CD14-positive monocyte (primary cell): ENCODE measurements around the gene STIM1. TPM values are rescaled to one million over a fixed set of nuclear protein-coding genes. Genes with fewer than 3 reads are reported as not detected.

Experiments used
- DNase-seq, 3 donors: peaks; one replicate each; pipeline ENCODE4 v3.0.0-alpha.2; 2011 to 2022
- H2AFZ ChIP-seq: 2 replicates; pipeline ENCODE4 v1.6.0; 2012; ENCODE audit warnings: mild to moderate bottlenecking, low read depth, low read length, inconsistent platforms; ENCODE audit not compliant: insufficient read depth, poor library complexity, severe bottlenecking
- H3K27ac ChIP-seq, 2 donors: 1 replicate in 1 of 2; 2 replicates in 1 of 2; pipeline ENCODE4 v1.5.1; 2012 to 2013; ENCODE audit warnings: low read length in 2 of 2, control low read depth in 1 of 2, inconsistent platforms in 1 of 2, low read depth in 1 of 2, mild to moderate bottlenecking in 1 of 2
- H3K27me3 ChIP-seq, 2 donors: one replicate each; pipeline versions ENCODE4 v1.6.0 to v1.6.1; 2011 to 2013; ENCODE audit warnings: low read length in 2 of 2; ENCODE audit not compliant: control insufficient read depth in 2 of 2, insufficient read depth in 2 of 2
- H3K36me3 ChIP-seq, 2 donors: replicated peaks in 1 of 2; 1 replicate in 1 of 2; 2 replicates in 1 of 2; pipeline versions ENCODE4 v1.5.1 to v1.6.1; 2012 to 2013; ENCODE audit warnings: low read length in 2 of 2, control low read depth in 1 of 2, inconsistent platforms in 1 of 2, mild to moderate bottlenecking in 1 of 2; ENCODE audit not compliant: insufficient read depth in 2 of 2, control insufficient read depth in 1 of 2
- H3K4me1 ChIP-seq, 2 donors: 1 replicate in 1 of 2; 2 replicates in 1 of 2; pipeline versions ENCODE4 v1.5.1 to v1.6.1; 2012 to 2013; ENCODE audit warnings: low read length in 2 of 2, control low read depth in 1 of 2, inconsistent platforms in 1 of 2, mild to moderate bottlenecking in 1 of 2, moderate library complexity in 1 of 2; ENCODE audit not compliant: insufficient read depth in 2 of 2, control insufficient read depth in 1 of 2
- H3K4me2 ChIP-seq: replicated peaks from 2 replicates; pipeline ENCODE3; 2012; ENCODE audit warnings: low read length, moderate library complexity, mild to moderate bottlenecking; ENCODE audit not compliant: poor library complexity, severe bottlenecking; ENCODE audit errors: extremely low read depth
- H3K4me3 ChIP-seq, 3 experiments: fragments of 200-600 bp in 1 of 3; sonication (generic) in 1 of 3; replicated peaks in 1 of 3; 1 replicate in 2 of 3; 2 replicates in 1 of 3; pipeline ENCODE4 v1.5.1; 2011 to 2013; ENCODE audit warnings: low read length in 3 of 3, mild to moderate bottlenecking in 3 of 3, control low read depth in 2 of 3, low read depth in 2 of 3, inconsistent platforms in 1 of 3, moderate library complexity in 1 of 3
- H3K79me2 ChIP-seq: 2 replicates; pipeline ENCODE4 v1.6.0; 2012; ENCODE audit warnings: mild to moderate bottlenecking, control low read depth, inconsistent platforms, low read length, moderate library complexity; ENCODE audit not compliant: insufficient read depth
- H3K9ac ChIP-seq: 2 replicates; pipeline ENCODE4 v1.6.0; 2017; ENCODE audit warnings: low read length, mild to moderate bottlenecking; ENCODE audit not compliant: insufficient read depth, poor library complexity, severe bottlenecking
- H3K9me3 ChIP-seq, 2 donors: replicated peaks in 1 of 2; 1 replicate in 1 of 2; 2 replicates in 1 of 2; pipeline versions ENCODE4 v1.5.1 to v1.6.1; 2012 to 2013; ENCODE audit warnings: low read length in 2 of 2, control low read depth in 1 of 2; ENCODE audit not compliant: control insufficient read depth in 1 of 2, insufficient read depth in 1 of 2
- H4K20me1 ChIP-seq: 2 replicates; pipeline ENCODE4 v1.6.0; 2012; ENCODE audit warnings: mild to moderate bottlenecking, low read length, control low read depth, moderate library complexity; ENCODE audit not compliant: insufficient read depth
- H3K27ac Mint-ChIP-seq, 7 donors: one replicate each; pipeline ENCODE4 v1.8.0; 2020; ENCODE audit warnings: mild to moderate bottlenecking in 7 of 7, mixed read lengths in 7 of 7, moderate library complexity in 6 of 7, inconsistent platforms in 2 of 7
- H3K27me3 Mint-ChIP-seq, 3 donors: one replicate each; pipeline ENCODE4 v1.8.0; 2021 to 2022; ENCODE audit warnings: low read depth in 3 of 3, mild to moderate bottlenecking in 3 of 3, mixed read lengths in 3 of 3, moderate library complexity in 3 of 3, inconsistent platforms in 1 of 3
- H3K36me3 Mint-ChIP-seq, 2 donors: one replicate each; pipeline ENCODE4 v1.8.0; 2020; ENCODE audit warnings: mixed read lengths in 2 of 2, inconsistent platforms in 1 of 2, mild to moderate bottlenecking in 1 of 2
- H3K4me1 Mint-ChIP-seq: one replicate; pipeline ENCODE4 v1.8.0; 2020; ENCODE audit warnings: mild to moderate bottlenecking, mixed read lengths
- H3K4me3 Mint-ChIP-seq, 2 donors: one replicate each; pipeline ENCODE4 v1.8.0; 2020; ENCODE audit warnings: mild to moderate bottlenecking in 2 of 2, mixed read lengths in 2 of 2, moderate library complexity in 1 of 2
- H3K9me3 Mint-ChIP-seq, 7 donors: one replicate each; pipeline ENCODE4 v1.8.0; 2020 to 2022; ENCODE audit warnings: mixed read lengths in 7 of 7, mild to moderate bottlenecking in 6 of 7, moderate library complexity in 6 of 7, inconsistent platforms in 2 of 7
- WGBS: methylation state at CpG from one replicate; pipeline ENCODE4 v1.1.5; 2013; ENCODE audit warnings: missing lambda C conversion rate; ENCODE audit not compliant: insufficient coverage; 5-methylcytosine and 5-hydroxymethylcytosine counted together
- intact Hi-C, 2 donors: fragments of 100-400 bp; cut with micrococcal nuclease; formaldehyde crosslinking; loops; one replicate each; pipeline versions ENCODE4 v1.15.0 to v1.15.1; 2023
- polyA plus RNA-seq, 3 donors: library from polyadenylated mRNA; depleted of rRNA in 1 of 3; unstranded in 2 of 3; stranded (reverse) in 1 of 3; fragments of 300-500 nt in 2 of 3; fragments of >200 nt in 1 of 3; fragmentation: Illumina TruSeq in 2 of 3; gene quantifications; 1 replicate in 2 of 3; 2 replicates in 1 of 3; pipeline ENCODE4 v1.2.3, GENCODE V29; 2012 to 2021
- TF ChIP-seq, protein P1 (sequence below): fragments of 200-600 bp; IDR thresholded peaks from one replicate; pipeline ENCODE4 v1.8.0; 2022; ENCODE audit warnings: antibody characterized with exemption, mild to moderate bottlenecking

The STIM1 gene
- polyA plus RNA-seq, 3 donors: 14.0 to 68.6 (median 21.0) TPM

DNA sequence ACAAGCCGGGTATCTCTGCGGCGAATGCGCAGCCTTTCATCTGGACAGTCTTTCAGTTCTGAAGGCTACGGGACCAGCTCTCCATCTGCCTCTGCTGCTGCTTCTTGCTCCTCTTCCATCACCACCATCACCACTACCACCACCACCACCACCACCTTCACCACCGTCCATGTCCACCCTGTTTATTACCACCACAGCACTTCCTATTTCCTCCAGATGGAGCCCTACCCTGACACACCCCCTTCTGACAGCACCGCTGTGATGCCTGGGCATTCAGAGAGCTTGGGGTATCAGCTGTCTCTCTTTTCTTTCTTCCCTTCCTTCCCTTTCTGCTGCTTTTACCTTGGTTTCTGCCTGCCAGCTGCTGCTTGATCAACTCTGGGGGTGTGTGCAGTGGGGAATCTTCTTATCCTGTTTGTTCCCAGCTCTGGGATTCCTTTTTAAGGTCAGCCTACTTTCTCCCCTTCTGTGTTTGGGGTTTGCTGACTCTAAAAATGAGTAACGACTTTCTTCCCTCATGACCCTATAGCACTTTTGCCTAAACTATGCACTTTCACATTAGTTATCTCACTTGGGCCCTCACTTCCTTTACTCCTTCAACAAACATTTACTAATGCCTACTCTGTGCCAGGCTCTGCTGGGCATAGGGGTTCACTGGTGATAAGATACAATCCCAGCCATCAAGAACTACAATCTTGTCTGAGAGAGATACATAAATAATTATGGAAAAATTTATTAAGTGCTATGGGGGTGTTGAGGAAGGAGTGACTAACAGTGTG, 231.3 kb downstream of the STIM1 start:
- no peak overlapping the region for H3K4me2 ChIP-seq
- no peaks in the 10 kb centered on the region for H3K79me2 ChIP-seq
- no peaks in the 10 kb centered on the region for H3K27me3 ChIP-seq
- peaks cover 78 to 87% of the 10 kb centered on the region in 2 donors for H3K36me3 Mint-ChIP-seq
- intact Hi-C loops: loop anchor here in 1 of 2 donors (10.0 kb wide), 1 partner anchor 102 kb away; no protein-coding TSS in a partner anchor
- peaks cover 14% of the 10 kb centered on the region for H4K20me1 ChIP-seq
- DNase-seq: no peak
- H3K27me3 Mint-ChIP-seq: peaks cover 0 to 1% (median 0%) of the 10 kb centered on the region in 3 donors
- peaks cover 79 to 95% of the 10 kb centered on the region in 2 donors for H3K36me3 ChIP-seq
- peaks cover 20% of the 10 kb centered on the region for H3K4me1 Mint-ChIP-seq
- peak overlapping the region in 1 of 2 donors; percentile 27 for H3K27ac ChIP-seq
- TF ChIP-seq, protein P1, sequence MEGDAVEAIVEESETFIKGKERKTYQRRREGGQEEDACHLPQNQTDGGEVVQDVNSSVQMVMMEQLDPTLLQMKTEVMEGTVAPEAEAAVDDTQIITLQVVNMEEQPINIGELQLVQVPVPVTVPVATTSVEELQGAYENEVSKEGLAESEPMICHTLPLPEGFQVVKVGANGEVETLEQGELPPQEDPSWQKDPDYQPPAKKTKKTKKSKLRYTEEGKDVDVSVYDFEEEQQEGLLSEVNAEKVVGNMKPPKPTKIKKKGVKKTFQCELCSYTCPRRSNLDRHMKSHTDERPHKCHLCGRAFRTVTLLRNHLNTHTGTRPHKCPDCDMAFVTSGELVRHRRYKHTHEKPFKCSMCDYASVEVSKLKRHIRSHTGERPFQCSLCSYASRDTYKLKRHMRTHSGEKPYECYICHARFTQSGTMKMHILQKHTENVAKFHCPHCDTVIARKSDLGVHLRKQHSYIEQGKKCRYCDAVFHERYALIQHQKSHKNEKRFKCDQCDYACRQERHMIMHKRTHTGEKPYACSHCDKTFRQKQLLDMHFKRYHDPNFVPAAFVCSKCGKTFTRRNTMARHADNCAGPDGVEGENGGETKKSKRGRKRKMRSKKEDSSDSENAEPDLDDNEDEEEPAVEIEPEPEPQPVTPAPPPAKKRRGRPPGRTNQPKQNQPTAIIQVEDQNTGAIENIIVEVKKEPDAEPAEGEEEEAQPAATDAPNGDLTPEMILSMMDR: no peak
- peak overlapping the region in 4 of 7 donors; percentile 11 to 61 (median 34) for H3K27ac Mint-ChIP-seq
- H3K4me1 ChIP-seq: peaks cover 8 to 16% of the 10 kb centered on the region in 2 donors
- H3K4me3 Mint-ChIP-seq: no peak overlapping the region
- no peak overlapping the region for H2AFZ ChIP-seq
- H3K9me3 ChIP-seq: no peaks in the 10 kb centered on the region
- no peak overlapping the region for H3K4me3 ChIP-seq
- H3K9me3 Mint-ChIP-seq: no peaks in the 10 kb centered on the region
- no peak overlapping the region for H3K9ac ChIP-seq
- WGBS: 82% methylated on average over 7 of the region's 8 CpGs

DNA sequence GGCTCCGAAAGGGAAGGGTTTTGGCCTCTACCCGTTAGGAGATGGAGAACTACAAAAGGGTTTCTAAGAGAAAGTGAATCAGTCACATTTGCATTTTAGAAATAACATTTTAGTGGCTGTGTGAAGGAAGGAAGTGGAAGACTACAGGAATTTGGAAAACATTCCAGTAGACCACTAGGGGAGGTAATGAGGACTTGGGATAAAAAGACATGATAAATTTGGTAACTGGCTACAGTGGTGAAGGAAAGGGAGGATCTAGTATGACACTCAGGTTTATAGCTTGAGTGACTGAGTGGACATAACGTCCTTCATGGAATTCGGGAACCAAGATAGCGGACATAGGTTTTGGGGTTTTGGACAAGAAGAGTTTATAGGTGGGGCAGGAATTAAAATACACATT, 232.1 kb downstream of the STIM1 start:
- H2AFZ ChIP-seq: no peak overlapping the region
- H3K27ac ChIP-seq: no peak overlapping the region
- peaks cover 0 to 1% (median 0%) of the 10 kb centered on the region in 3 donors for H3K27me3 Mint-ChIP-seq
- no peaks in the 10 kb centered on the region for H3K9me3 Mint-ChIP-seq
- H3K4me2 ChIP-seq: no peak overlapping the region
- intact Hi-C loops: loop anchor here in 1 of 2 donors (10.0 kb wide), 1 partner anchor 103 kb away; no protein-coding TSS in a partner anchor
- H3K4me3 Mint-ChIP-seq: no peak overlapping the region
- peaks cover 14% of the 10 kb centered on the region for H4K20me1 ChIP-seq
- H3K9me3 ChIP-seq: no peaks in the 10 kb centered on the region
- H3K36me3 Mint-ChIP-seq: peaks cover 73 to 81% of the 10 kb centered on the region in 2 donors
- H3K79me2 ChIP-seq: no peaks in the 10 kb centered on the region
- peaks cover 73 to 92% of the 10 kb centered on the region in 2 donors for H3K36me3 ChIP-seq
- DNase-seq: no peak
- H3K4me1 Mint-ChIP-seq: peaks cover 24% of the 10 kb centered on the region
- no peak overlapping the region for H3K9ac ChIP-seq
- TF ChIP-seq, protein P1: no peak
- H3K27me3 ChIP-seq: no peaks in the 10 kb centered on the region
- 88% methylated on average over 2 of the region's 5 CpGs for WGBS
- no peak overlapping the region for H3K27ac Mint-ChIP-seq
- peaks cover 11 to 20% of the 10 kb centered on the region in 2 donors for H3K4me1 ChIP-seq
- no peak overlapping the region for H3K4me3 ChIP-seq
